Stimulated activated naive CD8-positive, alpha-beta T cell treated with anti-CD3 and anti-CD28 coated beads, Interleukin-15, amount 100 ng/mL, for 72 hours (primary cell): ENCODE measurements around the gene PPWD1.

Source experiments
- ATAC-seq: fragments of 150-1000 bp; cut with Tn5 transposase; 2 replicates; pipeline ENCODE4 v1.10.0; 2021; ENCODE audit warnings: mild to moderate bottlenecking, moderate library complexity
- DNase-seq, 2 donors: peaks; one replicate each; pipeline ENCODE4 v3.0.0; 2021 to 2022
- H3K27ac Mint-ChIP-seq, 2 donors: one replicate each; pipeline ENCODE4 v1.8.0; 2022; ENCODE audit warnings: mild to moderate bottlenecking in 2 of 2, mixed read lengths in 2 of 2, moderate library complexity in 2 of 2
- H3K27me3 Mint-ChIP-seq: one replicate; pipeline ENCODE4 v1.8.0; 2022; ENCODE audit warnings: mixed read lengths
- H3K4me1 Mint-ChIP-seq: one replicate; pipeline ENCODE4 v1.8.0; 2022; ENCODE audit warnings: mild to moderate bottlenecking, mixed read lengths
- H3K4me3 Mint-ChIP-seq, 2 donors: one replicate each; pipeline ENCODE4 v1.8.0; 2022; ENCODE audit warnings: mild to moderate bottlenecking in 2 of 2, mixed read lengths in 2 of 2, moderate library complexity in 1 of 2
- H3K9me3 Mint-ChIP-seq, 2 donors: one replicate each; pipeline ENCODE4 v1.8.0; 2022; ENCODE audit warnings: mixed read lengths in 2 of 2

The PPWD1 gene

DNA sequence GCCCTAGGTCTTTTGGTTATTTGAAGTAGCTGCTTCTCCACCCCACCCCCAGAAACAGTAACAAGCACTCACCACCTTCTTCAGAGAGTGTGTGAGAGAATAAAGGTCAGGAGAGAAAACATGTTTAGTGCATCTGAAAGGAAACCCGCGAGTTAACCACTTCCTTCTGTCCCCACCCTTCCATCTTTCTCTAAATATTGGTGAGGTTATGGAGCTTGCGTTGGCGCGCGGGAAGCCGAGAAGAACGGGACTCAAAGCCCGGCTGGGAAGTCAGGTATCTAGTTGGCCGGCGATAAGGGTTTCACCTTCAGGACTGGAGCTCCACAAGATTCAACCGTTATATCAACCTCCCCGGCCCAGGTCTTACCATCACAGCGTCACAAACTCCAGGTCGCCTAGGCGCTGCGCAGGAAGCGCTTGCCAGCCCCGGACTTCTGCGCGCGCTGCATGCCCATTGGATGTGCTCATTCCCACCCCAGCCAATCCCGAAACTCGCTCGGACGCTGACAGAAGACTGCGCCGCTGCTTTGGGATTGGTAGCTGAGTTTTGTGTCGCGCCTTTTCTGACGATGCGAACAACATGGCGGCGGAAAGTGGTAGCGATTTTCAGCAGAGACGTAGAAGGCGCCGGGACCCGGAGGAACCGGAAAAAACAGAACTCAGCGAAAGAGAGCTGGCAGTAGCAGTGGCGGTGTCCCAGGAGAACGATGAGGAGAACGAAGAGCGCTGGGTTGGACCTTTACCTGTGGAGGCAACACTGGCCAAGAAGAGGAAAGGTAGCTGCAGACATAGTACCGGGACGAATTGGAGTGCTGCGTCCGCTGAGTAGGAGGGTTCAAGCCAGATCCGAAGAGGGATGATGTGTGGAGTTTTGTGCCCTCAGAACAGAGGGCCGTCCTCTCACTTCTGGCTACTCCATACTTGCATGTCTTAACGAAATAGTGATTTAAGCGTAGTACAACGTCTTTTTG lies at the start of gene PPWD1, which contains the start of gene CENPK:
Gene PPWD1 (plus strand): TSS at position 566 of the 971 bp plus-strand sequence. CDS start 15 bp downstream, at position 581.
Gene CENPK (minus strand): TSS at position 438 of the 971 bp plus-strand sequence. CDS start 8,261 bp downstream, outside the sequence.
- DNase-seq (peak; percentile 92 to 97), ATAC-seq (peak; percentile 99)
- Mint-ChIP-seq H3K4me3 (peak within 1 kb of the TSS; percentile 96), H3K27me3 (no peaks in the 10 kb centered on the region), H3K4me1 (peaks cover 49% of the 10 kb centered on the region), H3K9me3 (no peaks in the 10 kb centered on the region), H3K27ac (peak within 1 kb of the TSS; percentile 99)

DNA sequence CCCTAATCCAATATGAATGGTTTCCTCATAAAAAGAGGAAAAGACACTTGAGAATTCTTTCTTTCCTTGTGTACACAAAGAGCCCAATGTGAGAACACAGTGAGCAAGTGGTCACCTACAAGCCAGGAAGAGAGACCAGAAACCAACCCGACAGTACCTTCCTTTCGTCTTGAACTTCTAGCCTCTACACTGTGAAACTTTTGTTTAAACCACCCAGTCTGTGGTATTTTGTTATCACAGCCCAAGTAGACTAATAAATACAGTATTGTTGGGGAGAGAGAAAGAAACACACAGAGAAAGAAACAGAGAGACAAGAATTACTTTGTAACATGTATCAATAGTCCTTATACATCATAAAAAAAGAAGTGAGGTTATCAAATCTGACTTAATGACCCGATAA lies 37.4 kb upstream of the PPWD1 start:
- DNase-seq (no peak), ATAC-seq (no peak)
- H3K4me3 Mint-ChIP-seq, result no peak overlapping the region
- H3K27me3 Mint-ChIP-seq, result no peaks in the 10 kb centered on the region
- no peaks in the 10 kb centered on the region for H3K9me3 Mint-ChIP-seq
- no peak overlapping the region for H3K27ac Mint-ChIP-seq
- no peaks in the 10 kb centered on the region for H3K4me1 Mint-ChIP-seq

DNA sequence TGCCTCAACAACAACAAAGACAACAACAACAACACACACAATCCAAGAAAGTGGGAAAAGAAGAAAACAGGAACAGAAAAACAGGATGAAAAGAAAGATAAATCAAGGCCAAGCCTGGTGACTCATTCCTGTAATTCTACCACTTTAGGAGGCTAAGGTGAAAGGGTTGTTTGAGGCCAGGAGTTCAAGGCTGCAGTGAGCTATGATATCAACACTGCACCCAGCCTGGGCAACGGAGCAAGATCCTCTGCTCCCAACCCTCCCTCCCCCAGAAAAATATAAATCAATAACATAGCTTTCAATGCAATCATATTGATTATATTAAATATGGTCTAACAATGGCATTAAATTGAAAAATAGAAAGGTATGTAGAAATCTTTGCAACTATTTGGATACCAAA lies 32.2 kb upstream of the PPWD1 start:
- Mint-ChIP-seq H3K9me3 (no peaks in the 10 kb centered on the region), H3K27me3 (no peaks in the 10 kb centered on the region), H3K27ac (no peak overlapping the region), H3K4me1 (no peaks in the 10 kb centered on the region), H3K4me3 (no peak overlapping the region)
- ATAC-seq (no peak), DNase-seq (no peak)

DNA sequence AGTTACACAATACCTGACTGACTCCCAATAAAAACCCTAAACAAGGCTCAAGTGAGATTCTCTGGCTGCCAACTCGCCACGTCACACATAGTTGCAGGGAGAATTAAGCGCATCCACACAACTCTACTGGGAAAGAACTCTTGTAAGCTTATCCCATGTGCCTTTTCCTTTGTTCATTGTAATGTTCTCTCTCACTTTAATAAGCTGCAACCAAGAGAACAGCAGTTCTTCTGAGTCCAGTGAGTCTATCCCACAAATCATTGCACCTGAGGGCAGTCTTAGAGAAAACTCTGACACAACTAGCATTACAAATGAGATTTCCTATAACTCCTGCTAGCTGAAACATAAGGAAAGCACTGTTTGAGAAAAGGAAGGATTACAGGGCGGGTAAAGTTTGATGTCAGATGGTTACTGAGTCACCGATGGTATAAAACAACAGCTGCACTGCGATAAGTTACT lies 27.5 kb upstream of the PPWD1 start:
- Mint-ChIP-seq H3K9me3 (no peaks in the 10 kb centered on the region), H3K27me3 (no peaks in the 10 kb centered on the region), H3K4me1 (no peaks in the 10 kb centered on the region), H3K4me3 (no peak overlapping the region), H3K27ac (no peak overlapping the region)
- ATAC-seq (no peak), DNase-seq (no peak)

DNA sequence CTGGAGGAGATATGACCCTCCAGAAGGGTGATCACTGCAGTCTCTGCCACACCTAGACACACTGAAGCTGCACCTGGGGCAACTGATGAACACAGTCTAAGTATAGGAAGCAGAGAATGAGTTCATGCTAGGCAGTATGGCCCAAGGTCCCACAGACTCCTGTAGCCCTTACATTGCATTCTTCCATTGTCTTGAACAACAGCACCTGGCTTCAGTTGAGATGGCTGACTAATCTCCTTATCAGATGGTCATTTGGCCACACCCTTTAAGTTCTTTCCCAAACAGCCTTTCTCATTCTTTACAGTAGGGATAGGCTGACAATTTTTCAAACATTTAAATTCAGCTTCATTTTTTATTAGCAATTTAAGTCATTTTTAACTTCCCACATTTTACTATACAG lies 23.3 kb upstream of the PPWD1 start:
- ATAC-seq, result no peak
- Mint-ChIP-seq H3K4me1 (no peaks in the 10 kb centered on the region), H3K9me3 (no peaks in the 10 kb centered on the region), H3K4me3 (no peak overlapping the region), H3K27ac (no peak overlapping the region), H3K27me3 (no peaks in the 10 kb centered on the region)
- no peak for DNase-seq

DNA sequence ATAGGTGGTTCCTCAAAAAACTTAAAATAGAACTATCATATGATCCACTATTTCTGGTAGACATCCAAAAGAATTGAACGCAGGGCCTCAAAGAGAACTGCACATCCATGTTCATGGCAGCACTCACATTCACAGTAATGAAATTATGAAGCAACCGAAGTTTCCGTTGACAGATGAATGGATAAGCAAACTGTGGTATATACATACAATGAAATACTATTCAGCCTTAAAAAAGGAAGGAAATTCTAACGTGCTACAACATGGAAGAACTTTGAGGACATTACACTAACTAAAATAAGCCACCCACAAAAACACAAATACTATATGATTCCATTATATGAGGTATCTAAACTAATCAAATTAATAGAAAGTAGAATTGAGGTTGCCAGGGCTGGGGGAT lies 18.6 kb upstream of the PPWD1 start:
- Mint-ChIP-seq H3K27ac (no peak overlapping the region), H3K27me3 (no peaks in the 10 kb centered on the region), H3K4me1 (no peaks in the 10 kb centered on the region), H3K4me3 (no peak overlapping the region), H3K9me3 (no peaks in the 10 kb centered on the region)
- ATAC-seq, result no peak
- DNase-seq, result no peak

DNA sequence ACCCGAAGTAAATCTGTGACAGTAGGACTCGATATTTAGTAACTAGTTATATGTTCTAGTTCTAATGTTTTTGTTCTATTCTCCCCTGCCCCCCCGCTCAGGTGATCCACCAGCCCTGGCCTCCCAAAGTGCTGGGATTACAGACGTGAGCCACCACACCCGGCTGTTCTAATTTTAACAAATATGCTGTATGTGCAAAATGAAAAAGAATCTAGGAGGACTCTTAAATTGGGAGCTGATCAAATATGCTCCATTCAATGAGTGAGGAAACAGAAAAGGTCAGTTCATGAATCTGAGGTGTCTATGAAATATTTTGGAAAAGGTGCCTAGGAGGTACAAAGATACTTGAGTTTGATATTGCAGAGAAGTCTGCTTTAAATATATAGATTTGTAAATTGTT lies 17.0 kb upstream of the PPWD1 start:
- Mint-ChIP-seq H3K4me1 (no peaks in the 10 kb centered on the region), H3K9me3 (no peaks in the 10 kb centered on the region), H3K27me3 (no peaks in the 10 kb centered on the region), H3K27ac (no peak overlapping the region), H3K4me3 (no peak overlapping the region)
- DNase-seq (no peak), ATAC-seq (no peak)

DNA sequence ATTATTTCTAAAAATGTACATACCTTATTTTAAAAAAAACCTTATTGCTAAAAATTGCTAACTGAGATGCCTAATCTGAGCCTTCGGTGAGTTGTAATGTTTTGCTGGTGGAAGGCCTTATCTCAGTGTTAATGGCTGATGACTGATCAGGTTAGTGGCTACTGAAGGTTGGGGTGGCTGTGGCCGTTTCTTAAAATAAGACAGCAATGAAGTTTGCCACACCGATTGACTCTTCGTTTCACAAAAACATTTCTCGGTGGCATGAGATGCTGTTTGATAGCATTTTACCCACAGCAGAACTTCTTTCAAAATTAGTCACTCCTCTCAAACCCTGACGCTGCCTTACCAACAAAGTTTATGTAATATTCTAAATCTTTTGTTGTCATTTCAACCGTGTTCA lies 14.8 kb upstream of the PPWD1 start:
- H3K27me3 Mint-ChIP-seq, result no peaks in the 10 kb centered on the region
- ATAC-seq (no peak), DNase-seq (no peak)
- H3K4me1 Mint-ChIP-seq, result peaks cover under 1% of the 10 kb centered on the region
- H3K9me3 Mint-ChIP-seq, result no peaks in the 10 kb centered on the region
- no peak overlapping the region for H3K4me3 Mint-ChIP-seq
- no peak overlapping the region for H3K27ac Mint-ChIP-seq

DNA sequence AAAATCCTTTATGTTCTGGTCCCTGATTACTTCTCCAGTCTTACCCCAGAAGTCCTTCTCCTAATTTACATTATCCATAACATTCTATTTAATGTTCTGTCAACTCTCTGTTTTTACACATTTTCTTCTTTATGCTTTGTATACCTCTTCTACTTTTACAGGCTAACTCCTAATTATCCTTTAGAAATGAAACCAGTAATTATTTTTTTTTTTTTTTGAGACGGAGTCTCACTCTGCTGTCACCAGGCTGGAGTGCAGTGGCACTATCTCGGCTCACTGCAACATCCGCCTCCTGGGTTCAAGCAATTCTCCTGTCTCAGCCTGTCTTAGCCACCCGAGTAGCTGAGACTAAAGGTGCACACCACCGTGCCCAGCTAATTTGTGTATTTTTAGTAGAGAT lies 9.2 kb upstream of the PPWD1 start:
- no peak for DNase-seq
- Mint-ChIP-seq H3K4me1 (peaks cover 37% of the 10 kb centered on the region), H3K27ac (no peak overlapping the region), H3K4me3 (no peak overlapping the region), H3K9me3 (no peaks in the 10 kb centered on the region), H3K27me3 (no peaks in the 10 kb centered on the region)
- no peak for ATAC-seq

DNA sequence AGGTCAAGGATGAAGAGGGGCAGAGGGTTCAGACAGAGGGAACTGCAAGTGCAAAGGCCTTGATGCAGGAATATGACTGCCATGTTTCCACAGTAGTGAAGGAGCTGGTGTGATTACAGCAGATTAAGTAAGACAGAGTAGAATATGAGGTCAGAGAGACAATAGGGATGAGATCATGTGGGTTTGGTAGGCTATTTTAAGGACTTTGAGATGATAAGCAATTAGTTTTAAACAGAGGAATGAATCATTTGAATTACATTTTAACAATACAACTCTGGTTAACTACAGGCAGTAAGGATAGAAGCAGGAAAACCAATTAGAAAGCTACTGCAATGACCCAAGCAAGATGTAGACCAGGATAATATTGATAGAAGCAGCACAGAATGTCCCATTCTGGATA lies 7.8 kb upstream of the PPWD1 start:
- Mint-ChIP-seq H3K27me3 (no peaks in the 10 kb centered on the region), H3K4me3 (no peak overlapping the region), H3K27ac (no peak overlapping the region), H3K4me1 (peaks cover 42% of the 10 kb centered on the region), H3K9me3 (no peaks in the 10 kb centered on the region)
- no peak for ATAC-seq
- DNase-seq, result no peak

DNA sequence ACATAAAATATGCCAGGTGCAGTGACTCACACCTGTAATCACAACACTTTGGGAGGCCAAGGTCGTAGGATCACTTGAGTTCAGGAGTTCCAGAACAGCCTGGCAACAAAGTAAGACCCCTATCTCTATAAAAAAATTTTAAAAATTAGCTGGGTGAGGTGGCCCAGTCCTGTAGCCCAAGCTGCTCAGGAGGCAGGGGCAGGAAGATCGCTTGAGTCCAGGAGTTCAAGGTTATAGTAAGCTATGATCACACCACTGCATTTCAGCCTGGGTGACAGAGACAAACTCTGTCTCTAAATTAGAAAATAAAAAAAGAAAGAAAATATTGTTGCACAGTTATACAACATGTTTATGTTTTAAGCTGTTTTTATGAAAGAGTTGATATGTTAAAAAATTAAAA lies 6.9 kb upstream of the PPWD1 start:
- H3K27me3 Mint-ChIP-seq, result no peaks in the 10 kb centered on the region
- H3K4me3 Mint-ChIP-seq, result no peak overlapping the region
- no peak overlapping the region for H3K27ac Mint-ChIP-seq
- H3K9me3 Mint-ChIP-seq, result no peaks in the 10 kb centered on the region
- H3K4me1 Mint-ChIP-seq, result peaks cover 43% of the 10 kb centered on the region
- ATAC-seq, result no peak
- DNase-seq, result no peak

DNA sequence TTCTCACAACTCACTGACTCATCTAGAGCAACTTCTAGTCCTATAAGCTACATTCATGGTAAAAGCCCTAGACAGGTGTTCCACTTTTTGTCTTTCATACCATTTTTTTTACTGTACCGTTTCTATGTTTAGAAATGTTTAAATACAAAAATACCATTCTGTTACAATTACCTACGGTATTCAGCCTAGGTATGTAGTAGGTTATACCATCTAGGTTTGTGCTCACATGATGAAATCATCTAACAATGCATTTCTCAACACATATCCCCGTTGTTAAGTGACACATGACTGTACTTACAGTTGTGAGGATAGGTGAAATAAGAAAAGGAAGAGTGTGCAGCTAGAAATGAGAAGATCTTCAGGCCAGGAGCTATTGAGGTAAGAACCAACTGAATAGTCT lies 6.4 kb upstream of the PPWD1 start:
- Mint-ChIP-seq H3K4me1 (peaks cover 43% of the 10 kb centered on the region), H3K4me3 (no peak overlapping the region), H3K9me3 (no peaks in the 10 kb centered on the region), H3K27ac (no peak overlapping the region), H3K27me3 (no peaks in the 10 kb centered on the region)
- no peak for DNase-seq
- no peak for ATAC-seq

DNA sequence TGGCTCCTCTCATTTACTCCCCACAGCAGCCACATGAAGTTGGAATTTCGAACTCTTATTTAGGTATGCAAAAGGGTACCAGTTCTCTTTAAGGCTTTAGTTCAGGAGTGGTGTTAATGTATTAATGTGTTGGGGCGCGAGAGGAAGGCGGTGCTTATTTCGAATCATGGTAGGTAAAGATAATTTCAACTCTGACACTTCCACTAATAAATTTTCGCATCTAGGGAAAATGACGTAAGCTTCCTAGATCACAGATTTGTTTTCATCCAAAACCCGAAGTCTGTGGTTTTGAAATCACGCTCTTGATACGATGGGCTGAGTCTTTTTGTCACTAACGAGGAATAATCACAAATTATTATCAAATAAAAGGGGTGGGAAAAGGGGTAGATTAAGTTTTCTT lies 681 bp downstream of the PPWD1 start:
- peaks cover 47% of the 10 kb centered on the region for H3K4me1 Mint-ChIP-seq
- H3K9me3 Mint-ChIP-seq, result no peaks in the 10 kb centered on the region
- peak overlapping the region; percentile 96 for H3K4me3 Mint-ChIP-seq
- no peaks in the 10 kb centered on the region for H3K27me3 Mint-ChIP-seq
- DNase-seq (no peak), ATAC-seq (no peak)
- peak overlapping the region; percentile 99 for H3K27ac Mint-ChIP-seq

DNA sequence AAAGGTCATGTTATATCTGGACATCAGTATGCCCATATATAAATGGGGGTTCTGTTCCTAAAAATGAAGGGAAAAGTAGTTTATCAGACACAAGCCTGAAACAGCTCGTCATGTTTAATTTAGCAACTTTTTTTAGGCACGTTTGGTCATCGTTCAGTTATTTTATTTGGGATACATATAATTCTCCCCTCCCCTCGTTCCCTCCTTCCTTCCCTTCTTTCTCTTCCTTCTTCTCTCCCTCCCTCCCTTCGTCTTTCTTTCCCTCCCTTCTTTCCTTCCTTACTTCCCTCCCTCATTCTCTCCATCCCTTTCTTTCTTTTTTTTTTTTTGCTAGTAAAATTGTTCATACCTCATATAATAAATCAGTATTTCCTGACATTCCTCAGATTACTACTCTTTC lies 3.4 kb downstream of the PPWD1 start:
- DNase-seq, result no peak
- H3K27me3 Mint-ChIP-seq, result no peaks in the 10 kb centered on the region
- peaks cover 41% of the 10 kb centered on the region for H3K4me1 Mint-ChIP-seq
- H3K27ac Mint-ChIP-seq, result no peak overlapping the region
- no peak for ATAC-seq
- H3K4me3 Mint-ChIP-seq, result no peak overlapping the region
- H3K9me3 Mint-ChIP-seq, result no peaks in the 10 kb centered on the region

DNA sequence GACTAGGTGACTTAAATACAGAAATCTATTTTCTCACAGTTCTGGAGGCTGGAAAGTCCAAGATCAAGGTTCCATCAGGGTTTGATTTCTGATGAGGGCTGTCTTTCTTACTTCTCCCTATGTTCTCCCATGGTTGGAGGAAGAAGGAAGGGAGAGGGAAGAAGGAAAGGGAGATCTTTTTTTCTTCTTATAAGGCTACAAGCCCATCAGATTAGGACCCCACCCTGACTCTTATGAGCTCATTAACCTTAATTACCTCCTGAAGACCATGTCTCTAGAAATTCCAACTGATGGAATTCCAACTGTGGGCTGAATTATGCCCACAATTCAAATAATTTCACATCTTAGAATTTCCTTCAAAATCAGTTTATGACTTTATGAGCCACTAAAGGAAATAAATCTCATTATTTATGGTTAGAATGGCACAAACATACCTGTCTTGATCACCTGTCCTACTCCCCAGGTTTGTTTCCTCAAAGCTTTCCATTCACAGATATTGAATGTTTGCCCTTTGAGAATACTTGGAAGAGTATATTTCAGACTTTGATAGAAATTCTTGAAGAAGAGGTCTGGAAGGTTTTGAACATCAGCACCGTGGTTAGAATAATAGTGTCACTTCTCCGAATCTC lies 7.6 kb downstream of the PPWD1 start:
- no peak for ATAC-seq
- Mint-ChIP-seq H3K9me3 (no peaks in the 10 kb centered on the region), H3K27me3 (no peaks in the 10 kb centered on the region), H3K4me3 (no peak overlapping the region), H3K27ac (no peak overlapping the region), H3K4me1 (peaks cover 25% of the 10 kb centered on the region)
- DNase-seq, result no peak

DNA sequence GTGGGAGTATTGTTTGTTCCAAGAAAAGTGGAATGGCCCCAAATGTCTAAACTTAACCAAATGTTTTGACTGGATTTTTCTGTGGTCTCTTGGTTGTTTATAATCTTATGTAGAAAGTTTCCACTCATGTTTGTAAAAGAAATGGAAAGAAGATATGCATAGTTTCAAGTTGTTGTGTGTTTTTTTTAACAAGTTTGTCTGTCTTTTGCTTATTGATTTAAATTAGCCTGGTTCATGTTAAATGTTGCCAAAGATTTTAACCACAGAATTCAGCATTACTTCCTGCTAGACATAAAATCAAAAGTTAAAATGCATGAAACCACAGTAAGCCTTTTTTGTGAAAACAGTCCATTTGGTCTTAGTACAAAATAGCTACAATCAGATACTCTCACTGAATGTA lies 14.0 kb downstream of the PPWD1 start:
- H3K9me3 Mint-ChIP-seq, result no peaks in the 10 kb centered on the region
- H3K4me3 Mint-ChIP-seq, result no peak overlapping the region
- H3K27me3 Mint-ChIP-seq, result no peaks in the 10 kb centered on the region
- H3K4me1 Mint-ChIP-seq, result peaks cover 13% of the 10 kb centered on the region
- H3K27ac Mint-ChIP-seq, result peak overlapping the region; percentile 22 to 27
- no peak for DNase-seq
- no peak for ATAC-seq
